KG1 (cell line): Measurements from ENCODE around the gene CNTNAP4.
A peak's percentile ranks its signal among the peaks of the same experiment; 100 is the strongest.

Experiments
- DNase-seq: peaks from one replicate; lab custom pipeline; 2025; lab: John Stamatoyannopoulos, UW

Gene CNTNAP4

DNA sequence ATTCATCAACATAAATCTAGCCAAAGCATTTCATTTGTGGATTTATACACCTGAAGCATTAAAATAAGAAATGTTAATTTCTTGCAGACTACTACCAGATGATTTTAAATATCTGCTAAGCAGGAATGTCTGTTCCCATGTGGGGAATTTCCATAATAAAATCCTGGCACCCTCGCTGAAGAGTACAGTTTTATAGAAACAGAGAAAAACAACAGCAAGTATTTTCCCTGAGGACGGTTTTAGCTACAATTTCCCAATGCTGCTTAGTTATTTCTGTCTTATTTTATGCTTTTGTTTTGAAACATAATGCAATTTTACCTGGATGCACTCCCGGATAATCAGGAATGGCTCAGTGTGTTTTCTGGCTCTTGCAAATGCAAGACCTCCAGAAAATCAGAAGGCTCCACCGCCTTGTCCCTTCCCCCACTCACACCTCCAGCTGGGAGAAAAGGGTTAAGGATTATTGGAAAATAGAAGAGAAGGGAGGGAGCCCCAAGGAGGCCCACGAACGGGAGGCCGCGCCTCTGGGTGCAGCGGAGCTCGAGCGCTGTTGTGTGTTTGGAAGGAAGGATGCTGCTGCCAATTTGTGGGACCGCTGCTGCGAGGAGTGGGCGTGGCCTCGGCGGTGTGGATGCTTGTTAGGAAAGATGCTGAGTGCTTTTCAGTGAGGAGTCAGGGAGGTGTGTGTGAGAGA lies at the start of gene CNTNAP4:
Gene CNTNAP4 (plus strand): TSS at position 657 of the 694 bp plus-strand sequence. CDS start 262 bp downstream, outside the sequence.
- DNase-seq, result no peak

DNA sequence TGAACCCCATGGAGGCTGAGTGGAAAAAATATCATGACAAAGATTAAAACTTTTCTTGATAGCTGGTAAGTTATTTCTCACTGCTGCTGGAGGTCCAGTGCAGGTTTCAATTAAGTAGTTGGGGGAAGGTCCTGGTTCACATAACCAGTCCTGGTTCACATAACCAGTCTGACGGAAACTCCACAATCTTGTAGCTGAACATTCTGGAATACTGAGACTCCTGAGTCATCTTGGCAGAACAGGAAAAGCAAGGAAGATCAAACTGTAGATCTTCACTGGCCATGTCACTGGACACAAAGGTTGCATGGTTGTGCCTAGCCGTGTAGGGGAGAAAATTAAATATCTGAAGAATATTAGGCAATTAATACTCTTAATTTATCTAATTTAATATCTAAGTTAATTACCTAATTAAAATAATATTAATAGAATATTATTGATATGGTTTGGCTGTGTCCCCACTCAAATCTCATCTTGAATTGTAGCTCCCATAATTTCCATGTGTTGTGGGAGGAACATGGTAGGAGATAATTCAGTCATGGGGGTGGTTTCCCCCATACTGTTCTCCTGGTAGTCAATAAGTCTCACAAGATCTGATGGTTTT lies 48.6 kb upstream of the CNTNAP4 start:
- DNase-seq, result no peak

DNA sequence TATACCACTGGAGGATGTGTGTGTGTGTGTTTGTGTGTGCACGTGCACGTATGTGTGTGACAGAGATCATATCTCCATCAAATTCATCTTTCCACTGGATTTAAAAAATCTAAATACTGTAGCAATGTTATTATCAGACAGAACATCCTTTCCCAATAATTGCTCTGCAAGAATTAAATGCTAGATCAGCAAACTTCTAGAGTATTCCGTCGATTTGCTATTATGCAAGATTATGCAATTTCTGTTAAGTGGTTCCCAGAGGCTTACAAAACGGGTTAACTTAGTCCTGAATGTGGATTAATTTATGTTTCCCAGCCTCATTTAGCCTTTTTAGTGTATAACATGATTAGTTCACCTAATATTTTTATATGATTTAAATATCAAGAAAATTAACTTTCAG lies 44.5 kb upstream of the CNTNAP4 start:
- no peak for DNase-seq

- DNase-seq, result no peak
These were observed 42.2 kb upstream of the CNTNAP4 start for GRCh38 chr16:76235025-76235424.

GRCh38 chr16:76235426-76235825 lies 41.8 kb upstream of the CNTNAP4 start:
- no peak for DNase-seq

DNA sequence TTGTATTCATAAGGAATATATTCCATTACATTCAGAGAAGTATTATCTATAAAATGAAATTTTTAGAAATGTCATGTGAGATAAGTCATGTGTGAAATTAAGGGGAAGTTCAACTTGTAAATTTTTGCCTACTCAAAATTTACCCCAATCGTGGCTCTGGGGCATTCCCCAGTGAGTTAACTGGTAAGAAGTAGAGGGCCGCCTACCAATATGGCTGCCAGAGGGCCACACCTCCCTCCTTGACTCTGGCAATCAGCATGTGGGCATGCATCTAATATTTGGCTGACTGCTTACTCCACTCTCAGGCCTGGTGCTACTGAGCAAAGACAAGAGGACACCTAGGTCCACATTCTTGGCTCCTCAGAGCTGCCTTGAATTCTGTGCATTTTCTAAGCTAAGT lies 39.7 kb upstream of the CNTNAP4 start:
- DNase-seq, result no peak

GRCh38 chr16:76241755-76242154 lies 35.4 kb upstream of the CNTNAP4 start:
- DNase-seq, result no peak

GRCh38 chr16:76243620-76244019 lies 33.6 kb upstream of the CNTNAP4 start:
- DNase-seq, result no peak

- no peak for DNase-seq
These were observed 30.6 kb upstream of the CNTNAP4 start for GRCh38 chr16:76246587-76246986.

GRCh38 chr16:76265434-76266045 lies 11.7 kb upstream of the CNTNAP4 start:
- no peak for DNase-seq

GRCh38 chr16:76268824-76269223 lies 8.4 kb upstream of the CNTNAP4 start:
- DNase-seq, result no peak

DNA sequence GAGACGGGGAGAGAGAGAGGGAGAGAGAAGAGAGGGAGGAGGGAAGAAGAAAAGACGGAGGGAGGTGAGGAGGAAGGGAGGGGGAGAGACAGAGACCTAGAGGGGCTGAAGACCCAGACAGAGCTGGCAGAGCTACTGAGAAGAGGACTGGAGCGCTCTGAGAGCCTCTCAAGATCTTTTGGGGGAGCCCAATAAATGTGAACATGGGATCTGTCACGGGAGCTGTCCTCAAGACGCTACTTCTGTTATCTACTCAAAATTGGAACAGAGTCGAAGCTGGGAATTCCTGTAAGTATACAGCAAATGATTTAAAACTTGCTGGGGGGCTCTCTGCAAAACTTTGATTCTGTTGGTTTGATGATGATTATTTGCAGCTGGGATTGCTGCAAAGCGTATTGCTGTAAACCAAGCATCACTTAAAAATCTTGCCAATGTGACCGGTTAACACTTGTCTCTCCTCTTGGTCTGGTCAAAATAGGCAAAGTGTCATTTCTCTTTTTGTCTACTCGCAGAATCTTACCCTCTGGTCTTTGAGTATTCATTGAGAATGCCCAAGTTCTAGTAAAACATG lies 344 bp downstream of the CNTNAP4 start:
- no peak for DNase-seq

- no peak for DNase-seq
These were observed 885 bp downstream of the CNTNAP4 start for GRCh38 chr16:76278086-76278485.

GRCh38 chr16:76278980-76279379 lies 1.8 kb downstream of the CNTNAP4 start:
- peak; percentile 12 for DNase-seq

DNA sequence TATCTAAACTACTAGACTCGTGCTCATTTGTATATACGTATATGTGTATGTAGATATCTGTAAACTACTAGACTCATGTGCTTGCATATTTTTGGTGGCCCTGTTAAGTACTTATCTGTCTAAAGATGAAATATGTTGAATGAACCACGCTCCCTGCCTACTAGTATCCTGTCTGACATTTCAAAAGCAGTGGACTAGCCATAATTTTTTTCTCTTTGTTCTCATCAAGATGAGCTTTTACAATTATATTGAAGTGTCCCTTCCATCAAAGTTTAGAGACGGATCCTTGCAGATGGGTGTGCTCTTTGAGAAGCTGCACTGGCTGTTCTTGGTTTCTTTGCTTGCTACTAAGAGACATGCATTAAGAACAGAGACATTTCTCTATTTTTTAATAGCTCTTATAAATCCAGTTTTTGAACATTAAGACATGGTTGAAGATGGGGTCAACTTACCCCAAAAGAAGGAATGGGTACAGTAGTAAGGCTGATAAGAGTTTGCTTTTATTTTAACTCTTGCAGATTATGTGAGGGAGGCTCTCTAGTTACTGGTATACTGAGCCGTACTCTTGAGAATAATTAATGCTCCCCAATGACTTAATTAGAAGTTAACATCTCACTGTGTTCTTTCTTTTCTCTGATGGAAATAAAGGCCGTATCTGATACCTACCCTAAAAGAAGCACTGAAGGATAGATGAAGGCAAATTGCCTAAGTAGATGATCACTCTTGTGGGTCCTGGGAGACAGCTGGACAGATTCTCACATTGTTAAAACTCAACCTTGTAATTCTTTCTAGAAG lies 3.4 kb downstream of the CNTNAP4 start:
- DNase-seq, result no peak

GRCh38 chr16:76287466-76287865 lies 10.3 kb downstream of the CNTNAP4 start:
- DNase-seq, result no peak

DNA sequence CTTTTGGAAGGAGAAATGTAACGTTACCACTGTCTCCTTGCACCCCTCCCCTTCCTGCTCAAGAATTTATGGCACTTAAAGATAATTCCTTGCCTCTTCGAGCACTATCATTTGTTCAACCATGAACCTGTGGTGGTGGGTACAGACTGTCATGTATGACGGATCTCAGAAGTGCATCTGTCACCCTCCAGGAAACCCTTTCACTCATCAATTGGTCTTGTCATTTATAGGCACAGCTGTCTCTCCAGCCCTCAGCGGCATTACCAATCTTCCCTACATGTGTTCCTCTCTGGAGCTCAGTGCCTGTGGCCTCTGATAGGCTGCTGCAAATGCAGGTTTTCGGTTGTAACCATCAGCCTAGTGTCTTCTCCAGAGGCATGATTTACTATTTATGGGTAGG lies 15.0 kb downstream of the CNTNAP4 start:
- DNase-seq, result no peak

DNA sequence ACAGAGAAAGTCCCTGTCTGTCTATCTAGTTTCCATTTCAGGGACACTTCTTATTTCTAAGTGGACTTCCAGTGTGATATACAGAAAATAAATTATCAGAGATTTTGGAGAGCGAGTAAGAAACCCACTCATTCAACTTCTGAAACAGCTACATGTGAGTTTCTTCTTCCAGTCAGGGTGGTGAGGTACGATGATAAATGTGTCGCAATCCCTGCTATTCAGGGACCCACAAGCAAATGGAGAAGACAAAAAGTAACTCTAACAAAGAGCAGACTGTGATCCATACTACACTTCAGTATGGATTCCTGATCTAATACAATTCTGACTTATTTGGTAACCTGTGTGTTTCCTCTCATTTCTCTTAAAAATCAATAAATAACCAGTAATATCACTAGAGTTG lies 16.8 kb downstream of the CNTNAP4 start:
- DNase-seq, result no peak

GRCh38 chr16:76294396-76295214 lies 17.4 kb downstream of the CNTNAP4 start:
- no peak for DNase-seq

GRCh38 chr16:76297941-76298340 lies 20.7 kb downstream of the CNTNAP4 start:
- no peak for DNase-seq

DNA sequence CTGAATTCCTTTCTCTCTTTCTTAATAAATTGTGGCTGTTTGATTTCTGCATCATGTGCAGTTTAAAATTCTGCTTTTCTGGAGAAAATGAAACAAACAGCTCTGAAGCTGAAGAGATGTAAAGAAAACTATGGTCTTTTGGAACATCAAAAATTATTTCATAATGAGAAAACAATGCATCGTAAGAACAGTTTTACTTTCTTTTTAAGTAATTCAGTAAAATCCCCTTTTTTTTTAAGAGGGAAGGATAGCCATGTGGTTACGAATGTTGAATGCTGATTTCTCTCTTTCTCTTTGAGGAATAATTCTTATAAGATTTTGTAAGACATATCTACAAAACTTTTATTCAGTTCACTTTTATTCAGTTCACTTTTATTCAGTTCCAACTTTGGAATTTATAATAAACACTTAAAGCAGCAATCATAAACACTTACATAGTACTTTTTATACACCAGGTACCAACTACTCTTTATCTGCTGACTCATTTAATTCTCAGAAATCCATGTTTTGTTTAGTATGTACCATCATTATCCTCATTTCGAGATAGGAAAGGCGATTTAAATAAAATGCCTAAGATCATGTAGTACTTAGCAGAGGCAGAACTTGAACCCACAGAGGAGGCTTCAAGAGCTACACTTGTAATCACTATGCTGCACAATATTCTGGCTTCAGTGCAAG lies 26.6 kb downstream of the CNTNAP4 start:
- DNase-seq, result no peak
